Measurements from ENCODE around the gene CCDC88C. TPM values are rescaled to one million over a fixed set of nuclear protein-coding genes. Genes with fewer than 3 reads are reported as not detected.
A peak's percentile ranks its signal among the peaks of the same experiment; 100 is the strongest.

The CCDC88C gene
- total RNA-seq, 1 donor from 2014 or later, result 44.6 TPM

DNA sequence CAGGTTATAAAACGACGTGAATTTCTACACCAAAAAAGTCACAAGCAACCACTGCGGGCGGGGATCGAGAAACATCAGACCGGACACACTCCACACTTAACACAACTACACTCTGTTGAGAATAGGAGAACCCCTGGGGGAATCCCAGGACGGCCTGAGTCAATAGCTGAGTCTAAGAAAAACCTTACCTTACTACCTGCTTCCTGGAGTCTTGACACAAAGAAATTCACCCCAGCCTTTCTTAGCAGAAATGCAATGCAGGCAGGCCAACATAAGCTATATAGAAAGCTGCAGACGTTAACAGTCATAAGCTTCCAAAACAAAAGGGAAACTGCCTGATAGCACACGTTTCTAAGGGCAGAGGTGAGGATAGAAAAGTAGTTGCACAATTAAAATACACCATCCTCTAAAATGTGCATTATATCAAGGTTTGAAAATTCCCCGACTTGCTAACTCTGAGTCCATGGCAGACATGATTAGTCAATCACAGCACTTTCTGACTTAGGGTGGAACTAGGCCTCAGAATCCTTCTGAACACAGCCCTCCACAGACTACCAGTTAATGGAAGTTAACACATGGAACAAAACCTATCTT lies 68.0 kb downstream of the CCDC88C start:
- Mint-ChIP-seq H3K4me3 (no peak overlapping the region), H3K27me3 (ENCODE audit: low read depth) (no peaks in the 10 kb centered on the region), H3K36me3 (ENCODE audit: low read depth) (no peaks in the 10 kb centered on the region), H3K4me1 (peaks cover 67% of the 10 kb centered on the region), H3K9me3 (no peaks in the 10 kb centered on the region), H3K27ac (ENCODE audit: unreplicated experiment) (no peak overlapping the region)
- TF ChIP-seq, protein P1, sequence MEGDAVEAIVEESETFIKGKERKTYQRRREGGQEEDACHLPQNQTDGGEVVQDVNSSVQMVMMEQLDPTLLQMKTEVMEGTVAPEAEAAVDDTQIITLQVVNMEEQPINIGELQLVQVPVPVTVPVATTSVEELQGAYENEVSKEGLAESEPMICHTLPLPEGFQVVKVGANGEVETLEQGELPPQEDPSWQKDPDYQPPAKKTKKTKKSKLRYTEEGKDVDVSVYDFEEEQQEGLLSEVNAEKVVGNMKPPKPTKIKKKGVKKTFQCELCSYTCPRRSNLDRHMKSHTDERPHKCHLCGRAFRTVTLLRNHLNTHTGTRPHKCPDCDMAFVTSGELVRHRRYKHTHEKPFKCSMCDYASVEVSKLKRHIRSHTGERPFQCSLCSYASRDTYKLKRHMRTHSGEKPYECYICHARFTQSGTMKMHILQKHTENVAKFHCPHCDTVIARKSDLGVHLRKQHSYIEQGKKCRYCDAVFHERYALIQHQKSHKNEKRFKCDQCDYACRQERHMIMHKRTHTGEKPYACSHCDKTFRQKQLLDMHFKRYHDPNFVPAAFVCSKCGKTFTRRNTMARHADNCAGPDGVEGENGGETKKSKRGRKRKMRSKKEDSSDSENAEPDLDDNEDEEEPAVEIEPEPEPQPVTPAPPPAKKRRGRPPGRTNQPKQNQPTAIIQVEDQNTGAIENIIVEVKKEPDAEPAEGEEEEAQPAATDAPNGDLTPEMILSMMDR (conservative IDR thresholded peaks at IDR 0.05), result no peak
- no peak for DNase-seq (ENCODE audit: low read depth, low spot score)

DNA sequence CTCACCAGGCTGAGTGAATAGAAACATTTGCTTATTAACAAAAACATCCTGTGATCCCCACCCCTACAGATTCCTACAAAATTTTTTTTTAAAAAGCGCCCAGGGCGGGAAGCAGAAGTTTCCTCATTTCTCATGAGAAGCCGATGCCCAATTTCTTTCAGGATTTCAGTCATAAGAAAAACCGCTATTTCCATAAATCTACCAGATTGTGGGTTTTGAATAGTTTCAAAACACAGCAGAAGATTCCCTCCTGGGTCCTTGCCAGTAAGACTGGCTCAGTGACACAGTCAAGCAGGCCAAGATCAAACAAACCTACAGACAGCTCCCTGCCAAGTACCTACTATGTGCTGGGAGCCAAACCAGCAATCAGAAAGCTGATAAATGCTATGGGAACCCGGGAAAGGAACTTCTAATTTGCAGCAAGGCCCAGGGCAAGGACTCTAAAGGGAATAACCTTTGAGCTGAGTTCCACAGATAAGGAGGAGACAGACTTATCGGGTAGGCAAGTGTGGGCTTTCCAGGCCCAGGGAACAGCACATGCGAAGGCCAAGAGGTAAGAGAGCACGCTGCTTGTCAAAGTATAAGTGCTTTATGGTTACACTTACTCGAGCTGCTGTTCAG lies 68.7 kb downstream of the CCDC88C start:
- Mint-ChIP-seq H3K36me3 (ENCODE audit: low read depth) (no peaks in the 10 kb centered on the region), H3K27me3 (ENCODE audit: low read depth) (no peaks in the 10 kb centered on the region), H3K9me3 (no peaks in the 10 kb centered on the region), H3K4me1 (peaks cover 61% of the 10 kb centered on the region), H3K27ac (ENCODE audit: unreplicated experiment) (peak overlapping the region; percentile 22), H3K4me3 (no peak overlapping the region)
- TF ChIP-seq, protein P1 (conservative IDR thresholded peaks at IDR 0.05), result no peak
- DNase-seq (ENCODE audit: low read depth, low spot score), result no peak

DNA sequence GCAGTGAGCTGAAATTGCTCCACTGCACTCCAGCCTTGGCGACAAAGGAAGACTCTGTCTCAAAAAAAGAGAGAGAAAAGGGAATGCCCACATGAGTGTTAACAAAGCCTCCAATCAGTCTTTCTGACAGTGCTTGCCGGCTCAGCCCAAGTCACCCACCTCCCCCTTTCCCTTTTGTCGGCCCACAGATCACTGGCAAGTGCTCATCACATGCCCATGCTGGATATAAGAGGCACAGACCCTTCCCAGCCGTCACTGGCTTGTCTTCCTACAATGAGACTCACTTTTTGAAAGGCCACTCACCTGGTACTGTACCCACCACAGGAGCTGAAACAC lies 70.8 kb downstream of the CCDC88C start:
- TF ChIP-seq, protein P1 (conservative IDR thresholded peaks at IDR 0.05), result no peak
- Mint-ChIP-seq H3K36me3 (ENCODE audit: low read depth) (no peaks in the 10 kb centered on the region), H3K27ac (ENCODE audit: unreplicated experiment) (no peak overlapping the region)

DNA sequence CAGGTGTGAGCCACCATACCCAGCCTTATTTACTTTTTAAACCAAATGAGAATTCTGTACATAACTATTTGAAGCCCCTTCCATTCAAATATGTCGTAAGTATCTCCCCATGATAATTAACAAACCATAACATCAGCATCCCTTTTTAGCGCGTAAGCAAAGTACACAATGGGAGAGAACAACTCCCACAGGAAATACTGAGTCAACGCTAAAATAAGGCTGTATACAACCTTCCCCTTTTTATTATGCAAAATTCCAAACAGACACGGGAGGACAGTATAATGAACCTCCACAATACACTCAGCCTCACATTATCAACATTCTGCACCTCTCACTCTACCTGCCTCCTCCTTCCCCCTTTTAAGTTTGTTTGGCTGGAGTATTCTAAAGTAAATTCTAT lies 73.5 kb downstream of the CCDC88C start:
- DNase-seq (ENCODE audit: low read depth, low spot score), result no peak
- TF ChIP-seq, protein P1 (conservative IDR thresholded peaks at IDR 0.05), result no peak
- Mint-ChIP-seq H3K27ac (ENCODE audit: unreplicated experiment) (no peak overlapping the region), H3K9me3 (no peaks in the 10 kb centered on the region), H3K27me3 (ENCODE audit: low read depth) (no peaks in the 10 kb centered on the region), H3K4me1 (peaks cover 39% of the 10 kb centered on the region), H3K36me3 (ENCODE audit: low read depth) (peaks cover 4% of the 10 kb centered on the region), H3K4me3 (no peak overlapping the region)

More for the DNA sequence above, 70.8 kb downstream of the CCDC88C start:
- Mint-ChIP-seq H3K27me3 (ENCODE audit: low read depth) (no peaks in the 10 kb centered on the region), H3K4me3 (no peak overlapping the region), H3K9me3 (no peaks in the 10 kb centered on the region), H3K4me1 (peaks cover 47% of the 10 kb centered on the region)
- DNase-seq (ENCODE audit: low read depth, low spot score), result no peak

DNA sequence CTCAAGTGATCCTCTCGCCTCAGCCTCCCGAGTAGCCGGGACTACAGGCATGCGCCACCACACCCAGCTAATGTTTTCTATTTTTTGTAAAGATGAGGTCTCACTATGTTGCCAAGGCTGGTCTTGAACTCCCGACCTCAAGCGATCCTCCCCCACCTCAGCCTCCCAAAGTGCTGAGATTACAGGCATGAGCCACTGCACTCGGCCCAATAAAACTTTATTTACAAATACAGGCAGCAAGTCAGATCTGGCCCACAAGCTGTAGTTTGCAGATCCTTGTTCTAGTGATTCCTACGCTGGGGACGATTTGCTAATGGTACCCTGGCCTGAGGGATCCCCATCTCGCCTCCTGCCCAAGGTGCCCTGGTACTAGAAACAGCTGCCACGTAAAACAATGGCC lies 74.6 kb downstream of the CCDC88C start:
- no peak for DNase-seq (ENCODE audit: low read depth, low spot score)
- Mint-ChIP-seq H3K27ac (ENCODE audit: unreplicated experiment) (no peak overlapping the region), H3K27me3 (ENCODE audit: low read depth) (no peaks in the 10 kb centered on the region), H3K36me3 (ENCODE audit: low read depth) (peaks cover 4% of the 10 kb centered on the region), H3K4me1 (peaks cover 30% of the 10 kb centered on the region), H3K9me3 (no peaks in the 10 kb centered on the region), H3K4me3 (no peak overlapping the region)
- TF ChIP-seq, protein P1 (conservative IDR thresholded peaks at IDR 0.05), result no peak

Data from neural crest cell (in vitro differentiated cells).